Measurements from ENCODE around the gene MMEL1. TPM values are rescaled to one million over a fixed set of nuclear protein-coding genes. Genes with fewer than 3 reads are reported as not detected.

The MMEL1 gene
- total and polyA plus RNA-seq, 8 donors: 0.39 to 8.7 (median 2.5) TPM

GRCh38 chr1:2544093-2544874 is 88.5 kb downstream of the MMEL1 start:
- Histone ChIP-seq H3K4me3 (no peak overlapping the region), H3K9me3 (no peaks in the 10 kb centered on the region), H3K27ac (no peak overlapping the region), H3K27me3 (no peaks in the 10 kb centered on the region), H3K36me3 (no peaks in the 10 kb centered on the region), H3K4me1 (peaks cover 5 to 21% (median 20%) of the 10 kb centered on the region in 3 donors)
- ATAC-seq (no peak), FAIRE-seq (no peak), DNase-seq (no peak)
- intact Hi-C loops (cut with DNase I): no loop called here
- WGBS, 2 donors: 67 to 74% methylated on average over 24 to 26 of the region's 26 CpGs
- TF ChIP-seq CTCF (IDR thresholded peaks at IDR 0.05): no peak

DNA sequence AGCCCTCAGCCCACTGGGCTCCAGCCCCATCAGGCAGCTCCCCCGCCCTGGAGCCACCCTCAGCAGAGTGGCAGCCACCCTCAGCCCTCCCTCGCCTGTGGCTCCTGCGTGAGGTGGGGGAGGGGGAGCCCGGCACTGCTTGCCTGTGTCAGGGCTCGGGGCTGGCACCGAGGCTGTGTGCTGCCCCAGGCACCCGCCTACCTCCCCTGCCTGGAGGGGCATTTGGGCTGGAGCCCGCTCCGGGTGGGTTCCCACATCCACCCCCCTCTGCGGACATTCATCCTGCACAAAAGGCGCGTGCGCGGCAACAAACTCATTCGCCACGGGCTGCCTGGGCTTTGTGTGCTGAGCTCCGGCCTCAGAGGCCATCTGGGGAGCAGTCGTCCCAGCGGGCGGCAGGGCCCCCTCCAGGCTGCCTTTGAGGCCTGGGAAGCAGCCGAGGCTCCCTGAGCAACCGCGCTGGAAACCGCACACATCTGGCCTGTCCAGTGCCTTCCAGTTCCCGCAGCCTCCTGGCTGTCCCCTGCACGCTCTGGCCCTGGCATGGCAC is 89.2 kb downstream of the MMEL1 start:
- Histone ChIP-seq H3K27ac (no peak overlapping the region), H3K4me1 (peaks cover 0 to 16% (median 15%) of the 10 kb centered on the region in 3 donors), H3K9me3 (no peaks in the 10 kb centered on the region), H3K27me3 (no peaks in the 10 kb centered on the region), H3K4me3 (no peak overlapping the region), H3K36me3 (no peaks in the 10 kb centered on the region)
- FAIRE-seq (no peak), ATAC-seq (no peak), DNase-seq (no peak)
- intact Hi-C loops (cut with DNase I): no loop called here
- 54 to 63% methylated on average over 23 to 26 of the region's 26 CpGs for WGBS, 2 donors
- no peak for TF ChIP-seq CTCF (IDR thresholded peaks at IDR 0.05)

- FAIRE-seq: no peak
- no peak for DNase-seq
Measured at GRCh38 chr1:2542246-2542915, 90.4 kb downstream of the MMEL1 start.

GRCh38 chr1:2541619-2542245 is 91.1 kb downstream of the MMEL1 start:
- H3K27ac ChIP-seq: no peak overlapping the region
- H3K9me3 ChIP-seq: no peaks in the 10 kb centered on the region
- WGBS, 2 donors: 69 to 73% methylated on average over 25 of the region's 25 CpGs
- TF ChIP-seq CTCF (IDR thresholded peaks at IDR 0.05): no peak
- no peaks in the 10 kb centered on the region for H3K27me3 ChIP-seq
- intact Hi-C loops (cut with DNase I): no loop called here
- no peak overlapping the region for H3K4me3 ChIP-seq
- FAIRE-seq (no peak), DNase-seq (peak in 1 of 6 donors; percentile 62), ATAC-seq (no peak)
- H3K36me3 ChIP-seq: no peaks in the 10 kb centered on the region
- H3K4me1 ChIP-seq: peaks cover 0 to 9% (median 3%) of the 10 kb centered on the region in 3 donors

More at GRCh38 chr1:2542246-2542915, 90.4 kb downstream of the MMEL1 start:
- WGBS, 2 donors: 77 to 80% methylated on average over 11 of the region's 11 CpGs
- intact Hi-C loops (cut with DNase I): no loop called here
- Histone ChIP-seq H3K27me3 (no peaks in the 10 kb centered on the region), H3K9me3 (no peaks in the 10 kb centered on the region), H3K36me3 (no peaks in the 10 kb centered on the region), H3K4me3 (no peak overlapping the region), H3K27ac (no peak overlapping the region), H3K4me1 (peaks cover 0 to 12% (median 6%) of the 10 kb centered on the region in 3 donors)
- no peak for ATAC-seq
- no peak for TF ChIP-seq CTCF (IDR thresholded peaks at IDR 0.05)

Data from pancreas (tissue), 10 donors.